ENCODE measurements around the gene FANCI.

DNA sequence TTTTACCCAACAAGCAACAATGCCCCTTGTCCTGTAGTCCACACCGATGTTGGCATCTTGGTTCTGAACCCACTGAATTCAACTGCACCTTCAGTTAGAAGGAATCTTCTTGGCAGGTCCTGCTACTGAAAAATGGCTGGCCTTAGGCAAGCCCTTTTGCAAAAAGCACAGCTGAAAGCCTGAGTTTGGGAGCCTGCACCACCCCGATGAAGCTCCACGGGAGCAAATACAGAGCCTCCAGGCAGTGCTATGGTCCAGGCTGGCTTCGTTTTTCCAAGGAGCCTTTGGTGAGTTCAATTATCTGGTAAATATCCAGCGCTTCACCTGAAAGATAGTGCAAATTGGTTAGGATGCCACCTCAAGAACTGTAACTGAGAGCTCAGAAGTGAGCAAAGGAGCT lies 72.7 kb downstream of the FANCI start:
- TF ChIP-seq, protein P1, sequence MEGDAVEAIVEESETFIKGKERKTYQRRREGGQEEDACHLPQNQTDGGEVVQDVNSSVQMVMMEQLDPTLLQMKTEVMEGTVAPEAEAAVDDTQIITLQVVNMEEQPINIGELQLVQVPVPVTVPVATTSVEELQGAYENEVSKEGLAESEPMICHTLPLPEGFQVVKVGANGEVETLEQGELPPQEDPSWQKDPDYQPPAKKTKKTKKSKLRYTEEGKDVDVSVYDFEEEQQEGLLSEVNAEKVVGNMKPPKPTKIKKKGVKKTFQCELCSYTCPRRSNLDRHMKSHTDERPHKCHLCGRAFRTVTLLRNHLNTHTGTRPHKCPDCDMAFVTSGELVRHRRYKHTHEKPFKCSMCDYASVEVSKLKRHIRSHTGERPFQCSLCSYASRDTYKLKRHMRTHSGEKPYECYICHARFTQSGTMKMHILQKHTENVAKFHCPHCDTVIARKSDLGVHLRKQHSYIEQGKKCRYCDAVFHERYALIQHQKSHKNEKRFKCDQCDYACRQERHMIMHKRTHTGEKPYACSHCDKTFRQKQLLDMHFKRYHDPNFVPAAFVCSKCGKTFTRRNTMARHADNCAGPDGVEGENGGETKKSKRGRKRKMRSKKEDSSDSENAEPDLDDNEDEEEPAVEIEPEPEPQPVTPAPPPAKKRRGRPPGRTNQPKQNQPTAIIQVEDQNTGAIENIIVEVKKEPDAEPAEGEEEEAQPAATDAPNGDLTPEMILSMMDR (conservative IDR thresholded peaks at IDR 0.05): no peak
- no peak for TF ChIP-seq ZFX (IDR thresholded peaks at IDR 0.05)
